ENCODE results near the gene MAP6D1. TPM values are rescaled to one million over a fixed set of nuclear protein-coding genes. Genes with fewer than 3 reads are reported as not detected.

MAP6D1 gene
- total RNA-seq, 6 experiments from 2014 or later, result 0.22 to 0.61 (median 0.37) TPM

DNA sequence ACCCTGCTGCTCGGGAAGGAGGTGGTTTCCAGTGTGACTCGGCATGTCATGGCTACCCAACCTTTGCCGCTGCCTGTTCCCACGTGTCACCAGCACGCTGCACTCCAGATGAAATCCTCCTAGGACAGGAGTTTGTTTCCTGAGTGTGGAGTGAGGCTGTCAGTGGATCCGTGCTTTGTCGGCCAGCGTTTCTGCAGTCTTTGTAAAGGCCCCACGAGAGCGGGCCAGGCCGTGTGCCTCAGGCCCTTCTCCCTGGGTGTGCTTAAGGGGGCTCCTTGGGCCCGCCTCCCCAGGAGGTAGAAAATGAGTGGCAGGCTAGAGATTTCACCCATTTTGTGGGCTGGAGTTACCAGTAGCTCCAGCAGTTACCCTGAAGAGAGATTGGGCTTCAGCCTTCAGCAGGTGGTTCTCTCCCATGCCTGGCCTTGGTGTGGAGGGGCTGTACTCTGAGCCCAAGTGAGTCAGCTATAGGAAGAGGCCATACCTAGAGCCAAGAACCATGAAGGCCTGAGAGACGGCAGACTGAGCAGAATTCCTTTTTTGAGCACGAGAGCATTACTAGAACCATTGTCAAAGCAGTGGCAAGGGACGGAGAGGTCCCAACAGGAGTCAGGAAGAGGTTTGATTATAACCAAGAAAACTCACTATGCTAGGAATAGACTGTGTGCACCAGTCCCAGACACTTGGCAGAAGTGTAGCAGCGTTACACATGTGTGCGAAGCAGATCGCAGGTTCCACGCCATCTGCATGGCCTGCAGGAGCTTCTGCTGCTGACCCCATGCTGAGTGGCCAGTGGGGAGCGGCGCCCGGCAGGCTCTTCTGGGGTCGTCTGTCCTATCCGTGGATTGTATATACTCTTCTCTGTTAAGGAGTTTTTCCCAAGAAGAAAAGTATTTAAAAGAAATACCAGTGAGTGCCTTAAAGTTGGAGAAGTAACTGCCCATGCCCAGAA is 14.5 kb downstream of the MAP6D1 start:
- Histone ChIP-seq H3K4me1 (no peaks in the 10 kb centered on the region), H3K36me3 (peaks cover 0 to 31% (median 3%) of the 10 kb centered on the region in 4 donors), H3K27ac (no peak overlapping the region), H3K27me3 (no peaks in the 10 kb centered on the region), H3K9me3 (no peaks in the 10 kb centered on the region), H3K4me3 (no peak overlapping the region)
- DNase-seq (no peak), ATAC-seq (no peak)
- intact Hi-C loops (cut with DNase I), result no loop called here
- TF ChIP-seq, protein P1, sequence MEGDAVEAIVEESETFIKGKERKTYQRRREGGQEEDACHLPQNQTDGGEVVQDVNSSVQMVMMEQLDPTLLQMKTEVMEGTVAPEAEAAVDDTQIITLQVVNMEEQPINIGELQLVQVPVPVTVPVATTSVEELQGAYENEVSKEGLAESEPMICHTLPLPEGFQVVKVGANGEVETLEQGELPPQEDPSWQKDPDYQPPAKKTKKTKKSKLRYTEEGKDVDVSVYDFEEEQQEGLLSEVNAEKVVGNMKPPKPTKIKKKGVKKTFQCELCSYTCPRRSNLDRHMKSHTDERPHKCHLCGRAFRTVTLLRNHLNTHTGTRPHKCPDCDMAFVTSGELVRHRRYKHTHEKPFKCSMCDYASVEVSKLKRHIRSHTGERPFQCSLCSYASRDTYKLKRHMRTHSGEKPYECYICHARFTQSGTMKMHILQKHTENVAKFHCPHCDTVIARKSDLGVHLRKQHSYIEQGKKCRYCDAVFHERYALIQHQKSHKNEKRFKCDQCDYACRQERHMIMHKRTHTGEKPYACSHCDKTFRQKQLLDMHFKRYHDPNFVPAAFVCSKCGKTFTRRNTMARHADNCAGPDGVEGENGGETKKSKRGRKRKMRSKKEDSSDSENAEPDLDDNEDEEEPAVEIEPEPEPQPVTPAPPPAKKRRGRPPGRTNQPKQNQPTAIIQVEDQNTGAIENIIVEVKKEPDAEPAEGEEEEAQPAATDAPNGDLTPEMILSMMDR (IDR thresholded peaks at IDR 0.05), result no peak
- TF ChIP-seq POLR2A (IDR thresholded peaks at IDR 0.05), result no peak
- 98% methylated on average over 11 of the region's 24 CpGs for WGBS (ENCODE audit: insufficient coverage, low coverage, low lambda C conversion rate, missing lambda C conversion rate)

DNA sequence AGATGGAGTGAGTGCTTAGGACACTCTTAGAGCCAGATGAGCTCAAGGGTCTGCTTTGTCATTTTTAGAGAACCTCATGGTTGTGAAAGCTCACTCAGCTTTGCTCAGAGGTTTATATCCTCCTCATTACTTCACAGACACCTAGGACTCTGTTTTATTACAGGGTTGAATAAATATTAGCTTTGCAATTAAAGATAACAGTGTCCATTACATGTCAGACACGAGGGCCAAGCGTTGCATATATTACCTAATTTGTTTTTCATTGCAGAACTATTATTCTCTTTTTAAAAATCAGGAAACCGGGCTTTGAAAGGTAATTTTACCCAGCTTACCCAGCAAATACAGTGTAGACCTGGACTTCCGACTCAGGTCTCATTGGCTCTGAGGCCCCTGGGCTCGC is 16.1 kb downstream of the MAP6D1 start:
- H3K4me3 ChIP-seq, result no peak overlapping the region
- H3K27ac ChIP-seq, result no peak overlapping the region
- TF ChIP-seq, protein P1 (IDR thresholded peaks at IDR 0.05), result no peak
- TF ChIP-seq POLR2A (IDR thresholded peaks at IDR 0.05), result no peak
- no peaks in the 10 kb centered on the region for H3K4me1 ChIP-seq
- intact Hi-C loops (cut with DNase I), result no loop called here
- WGBS (ENCODE audit: insufficient coverage, low coverage, low lambda C conversion rate, missing lambda C conversion rate), result 60% methylated on average over 5 of the region's 5 CpGs
- no peaks in the 10 kb centered on the region for H3K9me3 ChIP-seq
- DNase-seq, result no peak
- peak in 2 of 4 donors; percentile 33 to 65 for ATAC-seq
- H3K27me3 ChIP-seq, result no peaks in the 10 kb centered on the region
- H3K36me3 ChIP-seq, result peaks cover 0 to 33% (median 4%) of the 10 kb centered on the region in 4 donors

DNA sequence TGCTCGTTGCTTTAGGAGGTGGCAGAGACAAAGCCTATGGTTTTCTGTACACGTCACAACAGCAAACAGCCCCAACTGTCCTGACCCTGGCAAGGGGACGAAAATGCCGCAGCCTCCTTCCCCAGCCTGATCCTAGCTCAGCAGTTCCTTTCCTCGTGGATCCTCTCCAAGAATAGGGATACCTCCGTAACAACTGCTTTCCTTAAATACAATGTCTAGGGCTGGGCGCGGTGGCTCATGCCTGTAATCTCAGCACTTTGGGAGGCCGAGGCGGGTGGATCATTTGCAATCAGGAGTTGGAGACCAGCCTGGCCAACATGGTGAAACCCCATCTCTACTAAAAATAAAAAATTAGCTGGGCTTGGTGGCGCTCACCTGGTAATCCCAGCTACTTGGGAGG is 17.0 kb downstream of the MAP6D1 start:
- TF ChIP-seq, protein P1 (IDR thresholded peaks at IDR 0.05), result no peak
- TF ChIP-seq POLR2A (IDR thresholded peaks at IDR 0.05), result no peak
- Histone ChIP-seq H3K27ac (no peak overlapping the region), H3K4me3 (no peak overlapping the region), H3K27me3 (no peaks in the 10 kb centered on the region), H3K4me1 (no peaks in the 10 kb centered on the region), H3K9me3 (no peaks in the 10 kb centered on the region), H3K36me3 (peaks cover 0 to 37% (median 4%) of the 10 kb centered on the region in 4 donors)
- DNase-seq (no peak), ATAC-seq (no peak)
- WGBS (ENCODE audit: insufficient coverage, low coverage, low lambda C conversion rate, missing lambda C conversion rate), result 94% methylated on average over 3 of the region's 11 CpGs
- intact Hi-C loops (cut with DNase I), result no loop called here

DNA sequence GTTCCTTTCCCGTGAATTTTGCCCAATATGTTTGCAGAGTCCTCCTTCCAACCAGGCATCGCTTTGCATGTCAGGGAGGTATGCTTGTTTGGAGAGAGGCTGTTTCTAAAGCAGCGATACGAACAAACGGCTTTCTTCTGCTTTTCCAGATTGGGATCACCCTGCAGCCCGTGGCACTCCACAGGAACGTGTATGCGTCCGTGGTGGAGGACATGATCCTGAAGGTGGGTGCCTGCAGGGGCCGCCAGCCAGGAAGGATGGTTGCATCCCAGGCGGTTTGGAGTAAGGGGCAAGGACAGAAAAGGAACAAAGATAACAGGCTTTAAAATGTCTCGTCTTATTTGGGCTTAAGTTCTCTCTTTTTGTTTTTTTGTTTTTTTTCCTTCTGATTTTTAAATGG is 17.5 kb downstream of the MAP6D1 start:
- H3K36me3 ChIP-seq, result peaks cover 0 to 41% (median 4%) of the 10 kb centered on the region in 4 donors

DNA sequence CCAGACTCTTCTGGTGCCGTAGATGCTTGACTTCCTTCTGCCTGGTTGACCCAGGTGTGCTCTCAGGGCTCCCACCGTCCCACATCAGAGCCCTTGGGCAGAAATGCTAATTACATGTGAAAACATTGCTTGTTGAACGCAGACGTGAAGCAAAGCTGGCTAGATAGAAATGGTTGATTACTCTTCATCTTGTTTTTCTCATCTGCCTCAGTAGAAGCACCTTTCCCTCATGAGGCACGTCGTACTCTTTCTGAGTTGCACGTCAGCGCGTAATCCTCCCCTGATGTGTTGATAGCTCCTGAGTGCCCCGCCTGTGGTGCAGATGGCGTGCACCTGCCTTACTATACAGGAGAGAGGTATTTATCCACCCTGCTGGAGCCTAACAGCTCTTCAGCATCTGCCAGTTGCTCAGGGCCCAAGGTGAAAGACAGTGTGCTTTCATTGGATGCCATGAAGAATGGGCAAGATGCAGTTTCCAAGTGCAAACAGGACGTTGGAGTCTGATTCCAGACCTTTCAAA is 18.1 kb downstream of the MAP6D1 start:
- Histone ChIP-seq H3K9me3 (no peaks in the 10 kb centered on the region), H3K4me3 (no peak overlapping the region), H3K27ac (no peak overlapping the region), H3K36me3 (peaks cover 0 to 47% (median 4%) of the 10 kb centered on the region in 4 donors), H3K27me3 (no peaks in the 10 kb centered on the region), H3K4me1 (no peaks in the 10 kb centered on the region)
- intact Hi-C loops (cut with DNase I), result no loop called here
- no peak for DNase-seq
- TF ChIP-seq, protein P1 (IDR thresholded peaks at IDR 0.05), result no peak
- no peak for TF ChIP-seq POLR2A (IDR thresholded peaks at IDR 0.05)
- ATAC-seq, result no peak
- WGBS (ENCODE audit: insufficient coverage, low coverage, low lambda C conversion rate, missing lambda C conversion rate), result 83% methylated on average over 5 of the region's 12 CpGs

More for the DNA sequence above, 17.5 kb downstream of the MAP6D1 start:
- H3K4me1 ChIP-seq, result no peaks in the 10 kb centered on the region
- H3K27ac ChIP-seq, result no peak overlapping the region
- no peak overlapping the region for H3K4me3 ChIP-seq
- WGBS (ENCODE audit: insufficient coverage, low coverage, low lambda C conversion rate, missing lambda C conversion rate), result 94% methylated on average over 12 of the region's 12 CpGs
- TF ChIP-seq POLR2A (IDR thresholded peaks at IDR 0.05), result no peak
- H3K9me3 ChIP-seq, result no peaks in the 10 kb centered on the region
- no peak for ATAC-seq
- intact Hi-C loops (cut with DNase I), result no loop called here
- DNase-seq, result no peak
- no peaks in the 10 kb centered on the region for H3K27me3 ChIP-seq

All from right lobe of liver (tissue), 6 donors.